Measurements from ENCODE around the gene C1orf159. TPM values are rescaled to one million over a fixed set of nuclear protein-coding genes. Genes with fewer than 3 reads are reported as not detected.
A peak's percentile ranks its signal among the peaks of the same experiment; 100 is the strongest.

Gene C1orf159
- total RNA-seq, 2 donors from 2014 or later = 18.6 to 37.1 TPM

GRCh38 chr1:1122078-1122811 lies 6.4 kb upstream of the C1orf159 start:
- ATAC-seq (peak; percentile 89 to 90), DNase-seq (ENCODE audit: low spot score) (peak; percentile 88)
- peak overlapping the region; percentile 63 for H3K4me3 Mint-ChIP-seq
- peaks cover 11 to 13% of the 10 kb centered on the region in 2 donors for H3K4me1 Mint-ChIP-seq (ENCODE audit: low read depth in 2 of 2)
- peaks cover 7% of the 10 kb centered on the region for H3K9me3 Mint-ChIP-seq
- no peaks in the 10 kb centered on the region for H3K36me3 Mint-ChIP-seq
- peaks cover 3 to 7% of the 10 kb centered on the region in 2 donors for H3K27me3 Mint-ChIP-seq
- peak overlapping the region in 1 of 2 donors; percentile 94 for H3K27ac Mint-ChIP-seq

DNA sequence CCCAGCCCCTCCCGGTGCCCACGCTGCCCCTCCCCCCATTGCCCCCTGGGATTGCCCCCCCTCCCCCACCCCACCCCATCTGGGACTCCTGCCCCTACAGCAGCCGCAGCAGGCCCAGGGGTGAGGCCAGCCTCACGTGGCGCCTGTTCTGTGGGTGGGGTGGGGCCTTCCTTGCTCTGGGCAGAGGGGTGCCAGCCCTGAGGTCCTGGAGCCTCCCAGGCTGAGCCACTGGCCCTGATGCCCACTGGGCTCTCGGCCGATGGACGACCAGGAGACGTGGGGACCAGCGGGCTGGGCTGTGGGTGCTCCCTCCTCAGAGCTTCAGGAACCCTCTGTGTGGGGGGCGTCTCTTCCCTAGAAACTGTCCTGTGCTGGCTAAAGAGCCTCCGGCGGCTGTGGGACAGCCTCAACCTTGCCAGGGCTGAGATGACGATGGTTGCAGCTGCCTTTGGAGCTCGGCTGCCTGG lies 5.8 kb upstream of the C1orf159 start:
- DNase-seq (ENCODE audit: low spot score) (peak; percentile 52), ATAC-seq (no peak)
- Mint-ChIP-seq H3K36me3 (no peaks in the 10 kb centered on the region), H3K9me3 (peaks cover 7% of the 10 kb centered on the region), H3K4me3 (no peak overlapping the region), H3K4me1 (ENCODE audit: low read depth in 2 of 2) (peaks cover 11 to 13% of the 10 kb centered on the region in 2 donors), H3K27ac (no peak overlapping the region), H3K27me3 (peaks cover 3 to 7% of the 10 kb centered on the region in 2 donors)

DNA sequence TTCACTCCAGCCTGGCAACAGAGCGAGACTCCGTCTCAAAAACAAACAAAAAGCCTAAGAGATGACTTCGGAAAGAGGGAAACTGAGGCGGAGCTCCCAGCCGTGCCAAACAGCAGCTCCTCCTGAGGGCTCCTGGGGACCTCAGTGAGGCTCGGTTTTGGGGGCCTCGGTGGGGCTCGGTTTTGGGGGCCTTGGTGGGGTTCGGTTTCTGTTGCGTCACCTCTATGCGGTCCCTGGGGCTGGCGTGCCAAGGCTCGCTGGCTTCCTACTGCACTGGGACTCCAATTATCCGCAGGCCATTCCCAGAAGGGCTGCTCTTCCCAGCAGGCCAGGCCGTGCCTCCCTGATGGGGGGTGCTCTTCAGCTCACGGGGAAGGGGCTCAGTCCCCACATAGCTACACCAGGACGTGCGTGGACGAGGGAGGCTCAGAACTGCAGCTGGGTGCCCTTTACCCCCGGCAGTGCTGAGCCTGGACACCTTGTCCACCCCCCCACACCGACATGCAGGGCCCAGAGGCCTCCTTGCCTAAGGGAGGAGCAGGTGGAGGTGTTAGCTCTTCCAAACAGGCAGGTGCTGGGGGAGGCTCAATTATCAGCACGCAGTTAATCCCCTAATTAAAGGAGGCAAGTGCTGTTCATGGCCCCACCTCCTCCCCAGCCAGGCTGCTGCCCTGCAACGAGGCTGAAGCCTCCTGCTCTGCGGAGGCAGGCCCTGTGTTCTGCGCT lies 5.1 kb upstream of the C1orf159 start:
- peak; percentile 46 for DNase-seq (ENCODE audit: low spot score)

GRCh38 chr1:1120096-1120495 lies 4.2 kb upstream of the C1orf159 start:
- no peak overlapping the region for H3K4me3 Mint-ChIP-seq
- DNase-seq (ENCODE audit: low spot score) = peak; percentile 32
- no peak for ATAC-seq
- H3K9me3 Mint-ChIP-seq = peaks cover 7% of the 10 kb centered on the region
- H3K4me1 Mint-ChIP-seq (ENCODE audit: low read depth in 2 of 2) = peaks cover 11 to 14% of the 10 kb centered on the region in 2 donors
- no peak overlapping the region for H3K27ac Mint-ChIP-seq
- peaks cover 3 to 7% of the 10 kb centered on the region in 2 donors for H3K27me3 Mint-ChIP-seq
- H3K36me3 Mint-ChIP-seq = no peaks in the 10 kb centered on the region

More for the DNA sequence above, 5.1 kb upstream of the C1orf159 start:
- H3K36me3 Mint-ChIP-seq = no peaks in the 10 kb centered on the region
- H3K27me3 Mint-ChIP-seq = peaks cover 3 to 7% of the 10 kb centered on the region in 2 donors
- no peak overlapping the region for H3K4me3 Mint-ChIP-seq
- H3K4me1 Mint-ChIP-seq (ENCODE audit: low read depth in 2 of 2) = peaks cover 11 to 13% of the 10 kb centered on the region in 2 donors
- H3K9me3 Mint-ChIP-seq = peaks cover 7% of the 10 kb centered on the region
- H3K27ac Mint-ChIP-seq = no peak overlapping the region
- ATAC-seq = no peak

DNA sequence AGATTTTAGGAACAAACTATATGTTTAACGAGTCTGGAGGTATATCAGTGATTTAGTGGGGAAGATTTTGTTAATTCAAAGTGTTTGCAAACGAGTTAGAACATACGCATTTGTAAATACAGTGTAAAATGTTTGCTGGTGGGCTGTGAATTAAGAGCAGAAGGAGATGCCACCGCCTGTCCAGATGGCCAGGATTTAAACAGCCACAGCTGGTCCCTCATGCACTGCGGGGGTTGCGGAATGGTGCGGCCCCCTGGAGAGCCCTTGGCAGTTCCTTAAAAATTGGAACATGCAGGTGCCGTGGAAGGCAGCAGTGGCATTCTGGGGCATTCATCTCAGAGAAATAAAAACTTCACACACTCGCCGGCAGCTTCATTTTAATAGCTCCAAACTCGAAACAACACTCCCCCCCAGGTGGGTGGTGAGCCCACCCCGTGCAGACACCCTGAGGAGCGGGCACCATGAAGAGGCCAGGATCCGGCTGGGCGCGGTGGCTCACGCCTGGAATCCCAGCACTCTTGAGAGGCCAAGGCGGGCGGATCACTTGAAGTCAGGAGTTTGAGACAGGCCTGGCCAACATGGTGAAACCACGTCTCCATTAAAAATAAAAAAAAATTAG lies 3.5 kb upstream of the C1orf159 start:
- Mint-ChIP-seq H3K27ac (no peak overlapping the region), H3K9me3 (peaks cover 7% of the 10 kb centered on the region), H3K36me3 (no peaks in the 10 kb centered on the region), H3K4me3 (no peak overlapping the region), H3K27me3 (peaks cover 3 to 7% of the 10 kb centered on the region in 2 donors), H3K4me1 (ENCODE audit: low read depth in 2 of 2) (peaks cover 11 to 21% of the 10 kb centered on the region in 2 donors)
- DNase-seq (ENCODE audit: low spot score) (peak; percentile 55), ATAC-seq (no peak)

- H3K27ac Mint-ChIP-seq = no peak overlapping the region
- H3K9me3 Mint-ChIP-seq = peaks cover 5% of the 10 kb centered on the region
- H3K4me3 Mint-ChIP-seq = no peak overlapping the region
- no peaks in the 10 kb centered on the region for H3K36me3 Mint-ChIP-seq
- H3K27me3 Mint-ChIP-seq = peaks cover 3 to 7% of the 10 kb centered on the region in 2 donors
- peak; percentile 44 for DNase-seq (ENCODE audit: low spot score)
- peaks cover 7 to 16% of the 10 kb centered on the region in 2 donors for H3K4me1 Mint-ChIP-seq (ENCODE audit: low read depth in 2 of 2)
- no peak for ATAC-seq
These were observed 3.0 kb upstream of the C1orf159 start for GRCh38 chr1:1118876-1119220.

DNA sequence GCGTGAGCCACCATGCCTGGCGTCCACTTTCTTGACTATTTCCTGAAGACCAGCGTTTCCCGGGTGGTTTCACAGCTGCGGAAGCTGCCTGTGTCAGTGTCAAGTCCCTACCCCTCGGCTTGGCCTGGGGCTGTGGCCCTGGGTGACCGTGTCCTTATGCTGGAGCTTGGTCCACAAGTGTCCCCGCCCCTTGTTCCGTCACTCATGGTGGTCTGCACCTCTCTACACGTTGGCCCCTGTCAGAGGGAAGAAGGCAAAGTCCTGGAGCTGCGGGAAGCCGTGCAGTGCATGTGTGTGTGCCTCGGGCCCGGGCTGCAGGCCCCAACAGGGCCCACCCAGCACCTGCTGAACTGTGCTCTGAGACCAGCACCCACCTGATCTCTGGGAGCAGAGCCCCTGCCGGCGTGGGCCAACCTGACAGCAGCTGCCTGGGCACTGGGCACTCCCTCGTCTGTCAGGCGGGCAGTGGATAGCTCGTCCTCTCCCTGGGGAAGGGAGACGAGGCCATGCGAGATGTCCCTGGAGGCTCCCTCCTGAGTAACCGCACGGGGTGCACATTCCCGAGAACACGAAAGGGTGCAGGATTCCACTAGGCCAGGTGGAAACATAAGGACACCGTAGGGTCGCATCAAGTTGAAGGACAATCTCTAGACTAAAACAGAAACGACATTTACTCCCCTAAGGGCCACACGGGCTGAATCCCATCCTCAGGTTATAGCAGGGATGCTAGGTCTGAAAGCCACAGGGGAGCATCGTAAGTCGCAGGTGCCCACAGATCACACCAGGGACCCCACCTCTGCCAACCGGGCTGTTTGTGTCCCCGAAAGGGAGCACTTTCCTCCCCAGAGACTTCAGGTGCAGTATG lies 2.4 kb upstream of the C1orf159 start:
- Mint-ChIP-seq H3K4me1 (ENCODE audit: low read depth in 2 of 2) (peaks cover under 1 to 12% of the 10 kb centered on the region in 2 donors), H3K27me3 (peaks cover 3 to 7% of the 10 kb centered on the region in 2 donors), H3K27ac (no peak overlapping the region), H3K4me3 (peak overlapping the region; percentile 42), H3K9me3 (no peaks in the 10 kb centered on the region), H3K36me3 (peaks cover 4% of the 10 kb centered on the region)
- ATAC-seq (no peak), DNase-seq (ENCODE audit: low spot score) (peak; percentile 38)

- DNase-seq (ENCODE audit: low spot score) (peak; percentile 58), ATAC-seq (no peak)
- Mint-ChIP-seq H3K9me3 (no peaks in the 10 kb centered on the region), H3K4me3 (peak overlapping the region; percentile 42), H3K27ac (no peak overlapping the region), H3K36me3 (peaks cover 5% of the 10 kb centered on the region), H3K27me3 (peaks cover 3 to 7% of the 10 kb centered on the region in 2 donors), H3K4me1 (ENCODE audit: low read depth in 2 of 2) (peaks cover 0 to 17% of the 10 kb centered on the region in 2 donors)
These were observed 1.6 kb upstream of the C1orf159 start for GRCh38 chr1:1117469-1117831.

DNA sequence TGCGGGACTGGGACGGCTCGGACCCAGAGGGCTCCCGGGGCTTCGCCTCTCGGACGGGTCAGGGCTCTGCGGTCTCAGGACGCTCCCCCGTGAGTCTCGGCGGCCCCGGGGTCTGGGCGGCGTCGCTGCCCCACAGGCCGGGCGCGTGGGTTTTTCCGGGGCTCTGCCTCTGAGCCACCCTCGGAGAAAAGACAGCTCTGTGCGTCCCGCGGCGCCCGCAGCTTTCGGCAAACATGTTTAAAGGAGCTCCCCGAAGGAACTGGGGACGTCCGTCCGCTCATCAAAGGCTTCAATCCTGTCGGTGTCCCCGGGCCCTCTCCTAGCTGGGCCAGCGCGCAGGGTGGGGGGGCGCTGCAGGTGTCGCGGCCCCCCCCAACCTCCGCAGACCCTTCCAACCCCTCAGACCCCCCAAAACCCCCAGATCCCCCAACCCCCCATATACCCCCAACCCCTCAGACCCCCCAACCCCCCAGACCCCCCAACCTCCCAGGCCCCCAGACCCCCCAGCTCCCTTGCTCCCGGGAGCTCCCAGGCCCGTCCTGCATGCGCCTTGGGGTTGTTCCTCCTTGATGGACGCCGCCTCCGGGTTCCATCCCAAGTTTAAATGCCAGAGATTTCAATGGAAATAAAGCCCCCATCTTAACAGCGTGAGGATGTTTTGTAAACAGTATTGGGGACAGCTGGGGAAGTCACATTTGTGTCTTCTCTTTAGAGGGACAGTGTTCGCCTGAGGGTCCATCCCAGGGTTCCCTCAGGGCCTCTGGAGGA lies 996 bp upstream of the C1orf159 start:
- peak; percentile 68 for DNase-seq (ENCODE audit: low spot score)
- ATAC-seq = peak in 1 of 2 donors; percentile 2
- H3K4me1 Mint-ChIP-seq (ENCODE audit: low read depth in 2 of 2) = peaks cover 0 to 20% of the 10 kb centered on the region in 2 donors

DNA sequence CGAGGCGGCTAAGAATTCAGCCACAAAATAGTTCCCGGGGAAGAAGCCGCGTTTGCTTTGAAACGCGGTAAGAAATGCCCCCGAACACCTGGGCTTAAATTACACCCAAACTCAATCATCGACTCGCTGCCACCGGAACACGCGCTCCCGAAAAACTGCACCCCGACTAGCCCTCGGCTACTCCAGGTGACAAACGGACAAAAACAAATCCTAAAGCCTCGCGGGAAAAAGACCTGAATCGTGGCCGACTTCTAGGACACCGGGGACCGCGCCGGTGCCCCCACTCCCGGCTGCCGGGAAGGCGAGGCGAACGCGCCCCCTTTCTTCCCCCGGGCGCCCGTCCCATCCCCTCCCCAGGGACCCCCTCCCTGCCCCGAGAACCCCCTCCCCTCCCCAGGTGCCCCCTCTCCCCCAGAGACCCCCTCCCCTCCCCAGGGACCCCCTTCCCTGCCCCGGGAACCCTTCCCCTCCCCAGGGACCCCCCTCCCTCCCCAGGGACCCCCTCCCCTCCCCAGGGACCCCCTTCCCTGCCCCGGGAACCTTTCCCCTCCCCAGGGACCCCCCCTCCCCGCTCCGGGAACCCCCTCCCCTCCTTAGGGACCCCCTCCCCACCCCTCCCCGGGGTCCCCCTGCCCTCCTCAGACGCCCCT lies 628 bp downstream of the C1orf159 start:
- peaks cover 3 to 7% of the 10 kb centered on the region in 2 donors for H3K27me3 Mint-ChIP-seq
- ATAC-seq (no peak), DNase-seq (ENCODE audit: low spot score) (peak; percentile 56)
- H3K4me3 Mint-ChIP-seq = peak overlapping the region; percentile 84
- H3K9me3 Mint-ChIP-seq = no peaks in the 10 kb centered on the region
- H3K36me3 Mint-ChIP-seq = peaks cover 5% of the 10 kb centered on the region
- peak overlapping the region; percentile 23 to 64 for H3K27ac Mint-ChIP-seq
- H3K4me1 Mint-ChIP-seq (ENCODE audit: low read depth in 2 of 2) = peaks cover 0 to 20% of the 10 kb centered on the region in 2 donors

More for the DNA sequence above, 996 bp upstream of the C1orf159 start:
- H3K27me3 Mint-ChIP-seq = peaks cover 3 to 7% of the 10 kb centered on the region in 2 donors
- peak overlapping the region; percentile 42 for H3K4me3 Mint-ChIP-seq
- H3K27ac Mint-ChIP-seq = no peak overlapping the region
- H3K36me3 Mint-ChIP-seq = peaks cover 5% of the 10 kb centered on the region
- no peaks in the 10 kb centered on the region for H3K9me3 Mint-ChIP-seq

DNA sequence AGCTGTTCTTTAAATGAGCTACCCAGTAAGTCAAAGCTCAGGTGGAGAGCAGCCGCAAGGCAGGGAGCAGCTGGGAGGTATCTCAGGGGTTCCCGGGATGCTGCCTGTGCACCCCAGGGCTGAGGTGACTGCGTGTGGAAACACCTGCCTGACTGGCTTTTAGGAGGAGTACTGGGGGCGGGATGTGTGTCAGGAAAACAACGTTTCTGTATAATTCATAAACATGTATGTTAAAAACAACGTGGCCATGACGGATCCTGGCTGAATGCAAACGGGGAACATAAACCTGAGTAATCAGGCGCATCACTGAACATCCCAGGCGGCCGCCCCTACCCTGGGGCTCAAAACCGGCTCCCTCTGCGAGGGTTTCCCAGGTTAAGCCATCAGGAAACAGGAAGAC lies 1.5 kb downstream of the C1orf159 start:
- peak; percentile 32 for DNase-seq (ENCODE audit: low spot score)
- Mint-ChIP-seq H3K27me3 (peaks cover 3 to 7% of the 10 kb centered on the region in 2 donors), H3K9me3 (no peaks in the 10 kb centered on the region), H3K27ac (peak overlapping the region; percentile 23 to 45), H3K4me3 (peak overlapping the region; percentile 84), H3K4me1 (ENCODE audit: low read depth in 2 of 2) (peaks cover 0 to 20% of the 10 kb centered on the region in 2 donors), H3K36me3 (peaks cover 5% of the 10 kb centered on the region)
- ATAC-seq = no peak

Data from natural killer cell treated with Interleukin-12 subunit alpha and Interleukin-12 subunit beta and Interleukin-15 and Interleukin-18, amount 100 ng/mL, for 72 hours (primary cell).